HG03135 (cell line): ENCODE data around the gene HSPH1.

Source experiments
- ATAC-seq: cut with Tn5 transposase; IDR thresholded peaks from one replicate; pipeline ENCODE4 v1.9.1; 2021; ENCODE audit warnings: mild to moderate bottlenecking, moderate library complexity; ENCODE audit not compliant: unreplicated experiment

The HSPH1 gene

GRCh38 chr13:31133621-31134020, 28.1 kb downstream of the HSPH1 start:
- no peak for ATAC-seq

DNA sequence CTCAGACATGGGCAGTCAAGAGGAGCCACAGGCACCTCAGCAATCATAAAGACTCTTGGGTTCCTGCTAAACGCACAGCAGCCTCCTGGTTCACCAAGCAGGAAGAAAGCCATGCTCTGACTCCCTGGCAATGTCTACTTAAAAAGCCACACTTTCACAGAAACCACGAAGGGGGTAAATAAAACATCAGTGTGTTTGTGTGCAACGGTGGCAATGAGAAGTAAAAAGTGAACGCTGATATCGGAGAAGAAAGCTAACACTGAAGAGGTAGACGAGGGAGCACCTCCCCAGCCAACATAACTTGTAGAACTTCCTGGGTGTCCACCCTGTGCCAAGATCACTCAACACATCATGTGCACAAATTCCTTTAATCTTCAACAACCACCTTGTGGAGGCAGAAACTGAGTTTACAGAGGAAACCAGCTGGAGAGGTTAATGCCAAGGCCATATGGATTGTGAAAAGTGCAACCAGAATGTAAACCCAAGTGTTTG, 30.2 kb downstream of the HSPH1 start:
- ATAC-seq: no peak

DNA sequence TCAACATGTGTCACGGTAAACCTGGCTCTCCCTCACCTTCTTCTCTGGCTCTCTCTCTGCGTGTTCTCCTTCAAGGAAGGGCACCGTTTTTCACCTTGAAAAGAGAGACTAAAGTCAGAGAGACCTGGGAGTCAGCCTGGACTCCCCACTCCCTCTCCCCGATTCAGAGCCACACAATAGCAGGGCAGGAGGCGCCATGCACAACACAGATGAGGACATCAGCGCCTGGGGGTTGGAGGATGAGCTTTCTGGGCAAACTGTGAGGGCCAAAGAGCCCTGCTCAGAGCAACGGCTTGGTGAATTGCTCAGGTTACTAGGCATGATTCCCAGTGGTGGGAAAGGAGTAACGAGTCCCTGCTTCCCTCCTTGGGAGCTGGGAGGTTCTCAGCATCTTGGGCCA, 32.3 kb downstream of the HSPH1 start:
- no peak for ATAC-seq

DNA sequence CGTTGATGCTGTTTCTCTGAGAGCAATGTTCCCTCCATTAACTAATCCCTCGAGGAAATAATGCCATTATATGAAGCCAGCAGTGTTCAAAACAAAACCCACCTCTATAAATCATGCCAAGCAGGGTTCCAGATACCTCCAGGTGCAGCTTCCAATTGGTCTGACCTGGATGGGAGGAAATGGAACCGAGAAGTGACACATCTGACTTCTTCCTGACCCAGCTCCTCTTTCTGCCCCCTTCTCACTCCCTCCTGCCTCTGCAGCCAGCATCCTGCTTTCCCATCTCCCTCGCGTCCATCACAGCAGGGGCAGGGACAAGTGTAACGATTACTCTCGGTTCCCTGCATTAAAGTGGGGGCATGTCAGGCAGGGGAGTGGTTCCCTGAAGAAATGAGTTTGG, 37.5 kb downstream of the HSPH1 start:
- no peak for ATAC-seq

GRCh38 chr13:31122544-31123260, 39.0 kb downstream of the HSPH1 start:
- no peak for ATAC-seq

- no peak for ATAC-seq
Observed at GRCh38 chr13:31122143-31122542, 39.6 kb downstream of the HSPH1 start.

DNA sequence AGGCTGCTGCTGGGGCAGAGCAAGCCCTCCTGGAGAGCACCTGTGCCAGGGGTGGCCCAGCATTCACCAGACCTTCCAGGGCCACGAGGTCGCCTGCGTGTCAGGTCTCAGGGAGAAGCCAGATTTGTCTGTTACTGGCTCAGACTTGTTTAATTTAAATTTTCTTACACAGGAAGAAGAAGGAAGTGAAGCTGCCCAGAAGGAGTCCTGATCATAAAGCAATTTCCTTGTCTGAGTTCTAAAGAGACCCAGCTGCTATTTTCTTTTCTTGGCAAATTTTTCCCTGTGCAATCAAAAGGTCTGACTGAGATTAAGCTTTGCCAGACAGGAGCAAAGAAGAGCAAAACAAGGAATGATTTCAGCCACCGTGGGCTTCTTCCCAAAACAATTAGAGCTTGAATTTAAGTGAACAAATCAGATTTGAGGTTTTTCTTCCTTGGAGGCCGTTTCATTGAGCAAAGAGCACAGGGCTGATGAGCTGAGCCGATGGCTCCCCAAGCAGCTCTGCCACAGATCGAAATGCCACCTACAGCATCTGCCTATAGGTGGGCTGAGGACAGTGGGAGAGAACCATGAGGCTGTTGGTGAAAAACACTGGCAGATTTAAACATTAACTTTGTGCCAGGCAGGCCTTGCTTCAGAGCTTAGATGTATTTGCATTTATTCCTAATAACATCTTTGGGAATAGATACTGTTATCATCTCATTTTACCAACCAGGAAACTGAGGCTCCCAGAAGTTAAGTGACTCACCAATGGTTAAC, 40.1 kb downstream of the HSPH1 start:
- ATAC-seq: no peak

- ATAC-seq: no peak
Observed at GRCh38 chr13:31119966-31120700, 41.6 kb downstream of the HSPH1 start.

DNA sequence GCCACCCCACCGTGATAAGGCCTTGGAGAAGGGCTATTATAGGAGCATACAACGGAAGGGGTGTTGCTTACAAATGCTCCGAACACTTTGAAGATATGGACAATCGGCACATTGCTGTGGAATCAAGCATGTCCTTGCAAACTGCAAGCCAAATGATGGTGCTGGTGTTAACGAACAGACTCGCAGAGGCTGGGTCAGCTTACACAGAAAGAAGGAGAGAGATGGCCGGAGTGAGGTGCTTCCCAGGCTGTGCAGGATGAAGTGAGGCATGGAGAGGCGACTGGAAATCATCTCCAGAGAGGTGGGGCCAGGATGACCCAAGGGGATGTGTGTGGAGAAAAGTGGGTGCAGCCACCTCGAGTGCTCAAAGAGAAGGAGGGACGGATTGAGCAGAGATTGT, 42.2 kb downstream of the HSPH1 start:
- ATAC-seq: no peak

GRCh38 chr13:31116224-31116623, 45.5 kb downstream of the HSPH1 start:
- ATAC-seq: no peak

DNA sequence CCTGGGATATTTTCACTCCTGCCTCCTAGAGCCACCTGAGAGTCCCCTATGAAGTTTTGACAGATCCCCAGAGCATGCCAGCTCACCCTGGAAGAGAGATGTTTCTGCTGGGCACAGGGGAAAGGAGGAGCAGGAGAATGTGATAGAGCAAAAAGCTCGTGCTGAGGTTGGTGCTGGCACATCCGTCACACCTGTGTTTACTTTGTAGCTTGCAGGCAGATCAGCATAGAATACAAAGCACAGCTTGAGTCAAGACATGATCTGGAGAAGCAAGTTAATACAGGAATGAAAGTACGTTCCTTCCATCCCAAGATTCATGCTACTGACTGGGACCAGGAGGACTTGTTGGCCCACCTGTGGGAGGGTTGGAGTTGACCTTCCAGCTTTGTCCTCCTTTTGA, 46.1 kb downstream of the HSPH1 start:
- no peak for ATAC-seq

GRCh38 chr13:31114641-31115040, 47.1 kb downstream of the HSPH1 start:
- no peak for ATAC-seq

- no peak for ATAC-seq
Observed at GRCh38 chr13:31111136-31111535, 50.6 kb downstream of the HSPH1 start.

DNA sequence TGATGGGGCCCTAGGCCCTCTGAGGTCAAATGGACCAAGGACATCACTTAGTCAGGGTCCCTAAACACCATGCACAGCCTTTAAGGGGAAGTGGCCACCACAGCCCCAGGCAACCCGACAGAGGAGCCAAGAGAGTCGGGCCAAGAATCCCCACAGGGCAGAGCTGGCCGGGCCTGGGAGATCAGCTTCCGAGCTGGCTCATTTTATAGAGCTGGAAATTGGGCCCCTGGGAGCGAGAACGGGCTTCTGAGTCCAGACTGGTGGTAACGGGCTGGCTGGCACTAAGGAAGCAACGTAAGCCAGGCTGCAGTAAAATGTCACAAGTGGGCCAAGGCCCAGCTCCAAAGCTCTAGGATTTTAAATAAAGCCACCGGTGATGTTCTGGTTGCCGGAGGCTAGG, 51.1 kb downstream of the HSPH1 start:
- no peak for ATAC-seq

GRCh38 chr13:31110169-31110568, 51.5 kb downstream of the HSPH1 start:
- no peak for ATAC-seq

DNA sequence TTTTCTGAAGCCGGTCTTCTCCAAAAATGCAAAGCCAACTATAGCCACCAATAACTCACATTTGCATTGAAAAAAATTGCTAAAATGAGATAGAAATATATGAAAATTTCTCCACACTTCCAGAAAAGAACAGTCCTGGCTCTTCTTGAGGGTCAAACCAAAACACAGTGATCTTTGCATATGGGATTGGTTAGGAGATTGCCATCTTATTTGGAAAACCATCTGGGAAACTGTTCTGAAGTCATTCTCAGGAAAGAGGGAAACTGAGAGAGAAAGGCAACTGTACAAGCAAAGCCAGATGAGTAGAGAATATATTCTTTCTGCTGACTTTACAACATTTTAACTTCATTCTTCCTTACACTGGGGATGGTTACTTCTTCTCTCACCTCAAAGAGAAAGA, 54.6 kb downstream of the HSPH1 start:
- no peak for ATAC-seq

- no peak for ATAC-seq
Observed at GRCh38 chr13:31105856-31106255, 55.8 kb downstream of the HSPH1 start.

GRCh38 chr13:31105020-31105795, 56.5 kb downstream of the HSPH1 start:
- ATAC-seq: no peak

- no peak for ATAC-seq
Observed at GRCh38 chr13:31102905-31103304, 58.8 kb downstream of the HSPH1 start.

GRCh38 chr13:31101472-31102170, 60.1 kb downstream of the HSPH1 start:
- no peak for ATAC-seq
